GM18517 (cell line): ENCODE data around the gene IL20.

Experiments used
- ATAC-seq: cut with Tn5 transposase; IDR thresholded peaks from one replicate; pipeline ENCODE4 v1.9.1; 2021; ENCODE audit warnings: mild to moderate bottlenecking, moderate library complexity; ENCODE audit not compliant: unreplicated experiment

The IL20 gene

DNA sequence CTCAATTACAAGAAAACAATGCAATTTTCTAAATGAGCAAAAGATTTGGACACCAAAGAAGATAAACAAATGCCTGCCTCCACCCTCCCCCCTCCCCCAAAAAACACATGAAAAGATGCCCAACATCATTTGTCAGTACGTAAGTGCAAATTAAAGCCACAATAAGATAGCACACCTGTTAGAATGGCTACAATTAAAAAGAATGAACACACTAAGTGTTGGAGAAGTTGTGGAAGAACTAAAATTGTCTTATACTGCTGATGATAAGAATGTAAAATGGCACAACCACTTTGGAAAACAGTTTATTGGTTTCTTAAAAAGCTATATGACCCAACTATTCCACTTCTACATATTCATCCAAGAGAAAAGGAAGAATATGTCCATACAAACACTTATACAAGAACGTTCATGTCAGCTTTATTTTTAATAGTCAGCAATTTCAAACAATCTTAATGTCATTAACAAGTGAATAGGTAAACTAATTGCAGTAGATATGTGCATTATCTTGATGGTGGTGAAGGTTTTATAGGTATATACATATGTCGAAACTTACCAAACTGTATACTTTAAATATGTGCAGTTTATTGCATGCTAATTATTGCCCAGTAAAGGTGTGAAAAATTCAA is 10.4 kb downstream of the IL20 start:
- no peak for ATAC-seq

DNA sequence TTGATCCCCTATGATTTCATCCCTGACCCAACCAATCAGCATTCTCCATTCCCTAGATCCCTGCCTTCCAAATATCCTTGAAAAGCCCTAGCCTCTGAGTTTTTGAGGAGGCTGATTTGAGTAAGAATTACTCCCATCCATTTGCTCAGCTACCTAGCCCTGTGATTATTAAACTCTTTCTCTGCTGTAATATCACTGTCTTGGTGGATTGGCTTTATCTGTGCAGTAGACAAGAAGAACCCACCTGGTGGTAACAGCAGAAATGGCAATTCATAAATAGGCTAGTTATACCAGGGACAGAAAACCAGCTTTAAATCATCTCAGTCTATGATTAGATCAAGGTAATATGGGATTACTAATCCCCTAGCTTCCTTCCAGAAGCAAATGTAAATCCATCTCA is 13.0 kb downstream of the IL20 start:
- no peak for ATAC-seq

DNA sequence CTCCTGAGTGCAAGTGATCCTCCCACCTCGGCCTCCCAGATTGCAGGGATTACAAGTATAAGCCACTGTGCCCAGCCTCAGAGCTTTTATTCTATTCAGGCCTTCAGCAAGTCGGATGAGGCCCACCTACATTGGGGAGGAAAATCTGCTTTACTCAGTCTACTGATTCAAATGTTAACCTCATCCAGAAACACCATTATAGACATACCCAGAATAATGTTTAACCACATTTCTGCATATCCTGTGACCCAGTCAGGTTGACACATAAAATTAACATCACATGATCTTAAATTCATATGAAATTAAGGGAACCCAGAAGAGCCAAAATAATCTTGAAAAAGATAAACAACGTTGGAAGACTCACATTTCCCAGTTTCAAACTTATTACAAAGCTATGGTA is 14.9 kb downstream of the IL20 start:
- no peak for ATAC-seq

DNA sequence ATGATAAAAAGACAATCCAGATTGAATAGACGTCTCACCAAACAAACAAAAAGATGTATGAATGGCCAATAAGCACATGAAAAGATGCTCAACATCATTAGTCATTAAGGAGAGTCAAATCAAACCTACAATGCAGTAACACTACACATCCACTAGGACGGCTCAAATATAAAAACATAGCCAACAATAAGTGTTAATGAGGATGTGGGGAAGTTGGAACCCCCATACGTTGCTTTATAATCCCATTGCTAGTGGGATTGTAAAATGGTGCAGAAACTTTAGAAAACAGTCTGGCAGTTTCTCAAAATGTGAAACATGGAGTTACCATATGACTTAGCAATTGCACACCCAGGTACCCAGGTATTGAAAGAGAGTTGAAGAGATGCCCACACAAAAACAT is 17.1 kb downstream of the IL20 start:
- no peak for ATAC-seq

DNA sequence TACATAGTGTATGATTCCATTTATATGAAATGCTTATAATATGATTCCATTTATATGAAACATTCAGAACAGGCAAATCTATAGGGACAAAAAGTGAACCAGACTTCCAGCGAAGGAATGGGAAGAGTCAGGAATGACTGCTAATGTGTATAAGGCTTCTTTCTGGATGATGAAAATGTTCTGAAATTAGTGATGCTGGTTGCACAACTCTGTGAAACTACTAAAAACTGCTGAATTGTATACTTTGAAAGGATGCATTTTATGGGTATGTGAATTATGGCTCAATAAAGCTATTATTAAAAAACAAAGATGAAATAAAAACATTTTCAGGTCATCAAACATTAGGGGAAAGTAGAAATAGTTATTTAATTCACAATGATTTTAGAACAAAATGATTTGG is 17.7 kb downstream of the IL20 start:
- ATAC-seq: no peak

DNA sequence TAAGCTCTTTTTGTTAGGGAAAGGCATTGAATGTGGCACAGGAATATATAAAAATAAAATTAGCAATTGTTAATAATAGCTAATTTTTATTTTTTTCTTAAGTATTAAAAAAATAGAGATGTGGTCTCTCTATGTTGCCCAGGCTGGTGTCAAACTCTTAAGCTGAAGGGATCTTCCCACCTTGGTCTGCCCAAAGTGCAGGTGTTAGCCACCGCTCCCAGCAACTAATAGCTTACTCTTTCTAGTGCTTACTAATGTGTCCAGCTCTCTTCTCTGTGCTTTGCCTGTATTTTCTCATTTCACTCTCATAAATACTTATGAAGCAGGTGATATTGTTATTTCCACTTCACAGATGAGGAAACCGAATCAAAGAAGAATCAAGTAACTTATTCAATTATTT is 18.5 kb downstream of the IL20 start:
- no peak for ATAC-seq

DNA sequence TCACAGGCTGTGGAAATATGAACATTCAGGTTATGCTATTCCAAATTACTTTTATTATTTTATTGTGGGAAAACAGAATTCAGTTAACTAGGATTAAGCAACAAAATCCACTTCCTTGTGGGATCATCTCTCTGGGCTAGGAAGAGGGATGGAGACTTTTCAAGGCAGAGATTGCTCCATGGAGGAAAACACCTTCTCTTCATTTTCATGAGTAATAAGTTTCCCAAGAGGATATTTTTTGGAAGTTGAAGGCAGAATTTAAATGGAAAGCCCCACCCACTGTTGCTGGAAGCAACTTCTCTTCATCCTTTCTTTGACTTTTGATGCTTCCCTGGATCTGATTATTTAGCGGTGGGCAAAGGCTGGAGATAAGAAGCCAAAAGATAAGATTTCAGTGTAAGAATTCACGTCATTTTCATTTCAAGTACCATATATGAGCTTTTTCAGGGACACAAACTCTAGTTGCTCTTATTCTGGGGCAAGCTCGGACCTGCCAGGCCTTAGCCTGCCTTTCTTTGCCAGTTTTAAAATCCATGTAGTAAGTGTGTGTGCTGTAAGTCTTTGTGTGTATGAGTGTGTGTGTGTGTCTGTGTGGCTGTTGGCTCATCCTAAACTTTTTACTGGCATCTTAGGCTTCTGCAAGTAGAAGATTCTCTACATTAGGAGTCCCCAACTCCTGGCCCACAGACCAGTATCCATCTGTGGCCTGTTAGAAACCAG is 20.1 kb downstream of the IL20 start:
- no peak for ATAC-seq

DNA sequence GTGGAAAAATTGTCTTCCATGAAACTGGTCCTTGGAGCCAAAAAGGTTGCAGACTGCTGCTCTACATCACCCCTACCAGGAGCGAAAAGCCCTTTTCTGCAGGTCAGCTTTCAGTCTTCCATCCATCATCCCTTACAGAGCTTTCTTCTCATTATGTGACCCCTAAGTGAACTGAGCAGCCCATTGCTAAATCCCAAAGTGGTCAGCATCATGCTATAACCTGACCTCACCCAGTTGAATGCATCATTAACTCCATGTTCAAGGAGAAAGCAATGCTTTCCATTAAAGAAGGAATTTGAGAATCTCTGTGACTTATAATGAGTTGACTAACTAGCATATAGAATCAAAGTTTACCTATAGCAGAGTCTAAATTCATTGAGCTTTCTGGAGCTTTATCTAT is 21.4 kb downstream of the IL20 start:
- no peak for ATAC-seq

DNA sequence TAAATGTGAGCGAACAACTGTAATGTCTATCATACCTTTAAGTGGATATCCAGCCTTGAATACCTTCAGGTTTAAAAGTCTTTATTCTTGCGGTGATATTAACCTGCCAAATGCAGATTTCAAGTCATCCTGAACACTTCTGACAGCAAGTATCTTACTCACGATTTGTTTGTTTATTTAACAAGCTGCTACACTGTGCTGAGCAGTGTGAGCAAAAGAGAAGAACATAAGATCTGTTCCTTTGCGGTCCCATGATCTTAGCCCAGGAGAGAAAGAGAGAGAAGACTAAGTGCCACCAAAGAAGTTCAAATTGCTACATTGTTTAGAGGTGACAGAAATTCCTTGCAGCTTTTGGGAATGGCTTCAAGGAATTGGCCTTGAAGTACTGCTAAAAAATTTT is 22.3 kb downstream of the IL20 start:
- ATAC-seq: no peak

DNA sequence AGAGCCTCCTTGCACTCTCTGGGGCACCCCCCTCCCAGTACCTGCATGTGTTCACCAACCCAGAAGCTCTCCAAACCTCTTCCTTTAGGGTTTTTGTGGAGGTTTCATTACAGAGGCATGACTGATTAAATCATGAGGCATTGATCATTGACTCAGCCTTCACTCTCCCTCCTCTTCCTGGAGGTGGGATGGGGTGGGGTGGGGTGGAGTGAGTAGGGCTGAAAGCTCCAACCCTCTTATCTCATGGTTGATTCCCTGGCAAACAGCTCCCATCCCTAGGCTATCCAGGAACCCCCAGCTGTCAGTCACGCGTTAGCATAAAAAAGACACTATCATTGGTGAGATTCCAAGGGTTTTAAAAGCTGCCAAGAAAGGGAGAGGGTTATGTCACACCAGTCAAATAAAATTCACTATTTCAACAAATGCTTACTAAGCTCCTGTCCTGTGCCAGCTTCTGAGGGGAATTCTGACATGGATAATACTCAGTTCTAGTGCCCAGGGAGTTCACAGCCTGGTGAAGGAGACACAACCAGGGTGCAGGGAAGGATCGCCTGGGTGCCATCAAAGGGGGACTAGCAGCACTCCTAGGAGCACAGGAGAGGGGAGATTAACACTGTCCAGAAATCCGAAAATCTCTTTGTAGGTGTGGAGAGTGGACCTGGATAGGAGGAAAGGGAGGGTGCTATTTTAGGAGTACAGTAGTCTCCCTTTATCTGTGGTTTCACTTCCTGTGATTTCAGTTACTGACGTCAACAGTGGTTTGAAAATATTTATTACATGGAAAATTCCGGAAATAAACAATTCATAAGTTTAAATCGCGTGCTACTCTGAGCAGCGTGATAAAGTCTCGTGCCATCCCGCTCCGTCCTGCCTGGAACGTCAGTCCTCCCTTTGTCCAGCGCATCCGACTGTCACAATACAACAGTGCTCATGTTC is 25.0 kb downstream of the IL20 start:
- no peak for ATAC-seq

DNA sequence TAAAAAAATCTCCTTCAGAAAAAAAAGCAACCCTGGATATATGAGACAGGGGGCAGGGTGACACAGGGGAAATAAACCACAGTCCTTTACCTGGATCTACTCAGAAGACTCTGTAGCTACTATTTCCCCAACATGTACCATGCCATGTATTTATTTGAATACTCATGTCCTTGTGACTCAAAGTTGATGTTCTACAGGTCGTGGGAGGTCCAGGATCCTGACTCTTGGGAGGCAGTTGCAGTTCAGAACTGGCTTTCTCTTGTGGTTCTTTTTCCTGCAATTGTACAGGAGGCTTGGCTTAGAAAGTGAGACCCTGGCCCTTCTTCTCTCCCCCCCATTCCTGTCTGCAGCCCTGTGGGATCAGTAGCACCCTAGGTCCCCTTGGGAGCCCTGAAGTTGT is 26.0 kb downstream of the IL20 start:
- no peak for ATAC-seq

DNA sequence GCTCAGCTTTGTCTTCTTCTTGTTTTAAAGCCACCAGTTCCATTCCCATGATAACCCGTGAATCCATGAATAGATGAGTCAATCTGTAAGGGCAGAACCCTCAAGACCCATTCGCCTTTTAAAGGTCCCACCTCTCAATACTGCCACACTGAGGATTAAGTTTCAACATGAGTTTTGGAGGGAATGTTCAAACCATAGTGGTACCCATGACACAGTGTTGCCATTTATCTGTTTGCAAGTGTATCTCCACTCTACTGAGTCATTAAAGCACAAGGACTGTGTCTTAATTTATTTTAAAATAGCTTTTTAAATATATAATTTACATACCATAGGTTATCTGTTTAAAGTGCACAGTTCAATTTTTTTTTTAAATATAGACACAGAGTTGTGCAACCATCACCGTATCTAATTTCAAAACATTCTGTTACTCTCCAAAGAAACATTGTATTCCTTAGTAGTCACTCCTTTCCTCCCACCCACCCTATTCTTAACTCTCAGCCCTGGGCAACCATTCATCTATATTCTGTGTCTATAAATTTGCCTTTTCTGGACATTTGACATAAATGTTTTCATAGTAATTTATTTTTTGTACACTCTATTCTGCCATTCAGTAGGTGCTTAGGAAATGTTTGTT is 27.0 kb downstream of the IL20 start:
- ATAC-seq: no peak

DNA sequence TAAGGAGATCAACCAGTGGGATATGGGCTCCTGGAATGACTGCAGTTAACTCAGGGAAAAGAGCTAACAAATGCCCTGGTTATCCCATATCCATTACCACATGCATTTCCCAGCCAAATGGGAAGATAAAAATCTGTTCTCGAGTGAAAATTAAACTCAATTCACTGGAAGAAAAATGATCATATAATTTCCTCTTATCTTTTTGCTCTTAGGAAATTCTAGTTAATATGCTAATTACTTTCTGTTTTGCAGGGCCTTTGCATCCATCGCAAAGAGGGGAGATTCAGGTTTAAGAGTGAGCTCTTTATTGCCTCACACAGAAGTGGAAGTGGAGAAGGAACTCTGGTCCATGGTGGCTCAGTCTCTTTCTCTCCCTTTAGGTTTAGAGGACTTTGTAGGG is 28.0 kb downstream of the IL20 start:
- no peak for ATAC-seq

DNA sequence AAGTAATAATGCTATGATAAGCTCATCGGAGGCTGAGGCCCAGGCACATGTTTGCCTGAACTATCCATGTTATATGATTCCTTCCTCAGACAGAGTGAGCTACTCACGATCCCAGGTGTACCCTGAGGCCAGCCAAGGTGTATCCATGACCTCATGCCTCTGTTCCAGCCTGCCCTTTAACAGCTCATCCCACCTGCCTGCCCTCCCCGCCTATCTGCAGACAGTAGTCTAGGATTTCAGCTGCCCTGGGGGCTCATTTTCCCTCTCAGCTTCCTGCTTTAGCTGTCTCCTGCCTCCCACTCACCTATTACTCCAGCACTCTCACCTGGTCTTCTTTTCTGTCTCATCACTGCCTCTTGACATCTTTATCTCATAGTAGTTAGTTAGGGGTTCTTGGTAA is 29.9 kb downstream of the IL20 start:
- no peak for ATAC-seq

DNA sequence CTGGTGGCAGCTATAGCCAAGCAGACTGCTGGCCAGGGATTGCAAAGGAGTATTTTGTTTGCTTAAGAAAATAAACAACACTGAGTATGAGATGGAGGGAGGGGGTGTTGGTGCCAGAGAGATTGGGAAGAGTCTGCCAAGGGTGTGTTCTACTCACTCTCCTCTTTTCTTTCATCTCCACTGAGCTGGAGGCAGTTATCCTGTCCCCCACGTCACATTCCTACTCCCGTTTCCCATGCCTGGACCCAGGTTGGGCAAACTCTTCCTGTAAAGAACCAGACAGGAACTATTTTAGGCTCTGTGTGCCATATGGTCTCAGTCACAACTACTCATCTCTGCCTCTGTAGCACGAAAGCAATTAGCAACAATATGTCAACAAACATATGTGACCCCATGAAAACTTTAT is 30.4 kb downstream of the IL20 start:
- no peak for ATAC-seq

DNA sequence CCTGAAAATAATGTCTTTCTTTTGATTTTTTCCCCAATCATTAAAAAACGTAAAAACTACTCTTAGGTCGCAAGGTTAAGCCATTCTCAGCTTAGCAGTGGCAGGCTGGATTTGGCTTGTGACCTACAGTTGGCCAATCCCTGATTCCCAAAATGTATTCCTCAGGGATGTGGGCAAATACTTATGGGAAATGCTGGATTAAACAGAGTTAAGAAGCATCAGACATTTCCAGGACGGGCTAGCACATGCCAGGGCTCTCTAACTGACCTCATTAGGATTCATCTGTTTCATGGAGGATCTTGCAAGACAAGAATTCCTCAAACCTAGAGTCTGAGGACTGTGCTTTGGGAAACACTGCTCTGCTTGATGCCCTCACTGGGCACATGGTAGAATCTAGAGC is 30.8 kb downstream of the IL20 start:
- ATAC-seq: no peak

DNA sequence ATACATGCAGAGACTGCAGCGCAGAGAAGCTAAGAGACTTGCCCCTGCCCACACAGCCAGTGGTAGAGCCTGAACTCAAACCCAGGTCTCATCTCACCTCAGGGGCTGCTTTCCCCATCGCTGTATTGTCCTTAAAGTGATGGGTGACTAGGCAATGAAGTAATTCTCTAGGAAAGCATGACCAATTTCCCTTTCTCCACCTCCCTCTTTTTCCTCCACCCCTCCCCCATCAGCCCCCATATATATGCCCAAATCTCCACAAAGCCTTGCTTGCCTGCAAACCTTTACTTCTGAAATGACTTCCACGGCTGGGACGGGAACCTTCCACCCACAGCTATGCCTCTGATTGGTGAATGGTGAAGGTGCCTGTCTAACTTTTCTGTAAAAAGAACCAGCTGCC is 31.8 kb downstream of the IL20 start, which contains the start of gene IL24:
TSS of gene IL24 (plus strand) at position 269 of the 400 bp plus-strand sequence. CDS start 390 bp downstream, outside the sequence.
- ATAC-seq: no peak

DNA sequence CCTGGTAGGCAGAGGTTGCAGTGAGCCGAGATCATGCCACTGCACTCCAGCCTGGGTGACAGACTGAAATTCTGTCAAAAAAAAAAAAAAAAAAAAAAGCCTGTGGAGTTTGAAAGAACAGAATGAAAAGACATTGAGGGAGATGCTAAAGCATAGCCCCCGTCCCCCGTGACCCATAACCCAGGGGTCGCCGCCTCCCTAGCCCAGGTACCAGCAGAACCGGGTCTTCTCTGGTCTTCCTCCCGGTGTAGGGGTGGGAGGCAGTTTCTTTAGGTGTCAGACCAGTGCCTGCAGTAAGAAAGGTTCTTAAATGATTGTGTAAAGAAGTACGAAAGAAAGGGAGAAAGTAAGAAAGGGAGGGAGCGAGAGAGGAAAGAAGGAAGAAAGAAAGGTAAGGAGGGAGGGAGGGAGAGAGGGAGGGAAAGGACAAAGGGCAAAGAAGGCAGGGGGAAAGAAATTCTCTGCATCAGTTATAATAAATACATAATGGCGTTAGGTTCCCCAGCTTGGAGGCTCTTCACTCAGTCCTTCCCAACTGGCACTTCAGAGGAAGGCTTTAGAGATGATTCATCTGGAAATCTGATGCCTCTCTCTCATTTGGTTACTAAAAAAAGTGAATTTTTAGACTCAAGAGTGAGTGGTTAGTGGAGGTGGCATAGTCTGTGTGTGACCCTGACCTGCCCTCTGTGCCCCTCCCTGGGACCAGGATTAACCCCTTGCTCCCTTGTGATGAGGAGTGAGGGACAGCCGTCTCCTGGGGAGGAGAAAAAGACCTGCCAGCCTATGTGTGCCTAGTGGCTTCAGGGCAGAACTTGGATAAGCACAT is 32.9 kb downstream of the IL20 start:
- ATAC-seq: no peak

DNA sequence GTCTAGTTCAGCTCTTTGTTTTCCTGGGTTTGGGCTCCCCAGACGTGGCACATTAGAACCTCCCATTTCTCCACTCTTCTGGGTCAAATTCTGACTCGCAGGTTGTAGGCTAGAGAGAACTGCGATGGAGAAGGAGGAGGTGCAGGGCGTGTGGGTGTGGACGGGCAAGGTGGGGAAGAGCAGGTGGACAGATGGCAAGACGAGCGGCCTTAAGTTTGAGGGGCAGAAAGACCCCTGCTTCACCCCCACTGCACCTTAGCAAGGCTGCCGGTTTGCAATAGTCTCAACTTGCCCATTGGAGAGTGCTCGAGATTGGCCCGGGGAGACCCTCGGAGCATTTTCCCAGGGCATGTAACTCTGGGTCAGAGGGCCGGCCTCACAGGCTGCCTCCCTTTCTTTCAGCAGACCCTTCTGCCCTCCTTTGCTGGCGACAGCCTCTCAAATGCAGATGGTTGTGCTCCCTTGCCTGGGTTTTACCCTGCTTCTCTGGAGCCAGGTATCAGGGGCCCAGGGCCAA is 33.5 kb downstream of the IL20 start:
- no peak for ATAC-seq

DNA sequence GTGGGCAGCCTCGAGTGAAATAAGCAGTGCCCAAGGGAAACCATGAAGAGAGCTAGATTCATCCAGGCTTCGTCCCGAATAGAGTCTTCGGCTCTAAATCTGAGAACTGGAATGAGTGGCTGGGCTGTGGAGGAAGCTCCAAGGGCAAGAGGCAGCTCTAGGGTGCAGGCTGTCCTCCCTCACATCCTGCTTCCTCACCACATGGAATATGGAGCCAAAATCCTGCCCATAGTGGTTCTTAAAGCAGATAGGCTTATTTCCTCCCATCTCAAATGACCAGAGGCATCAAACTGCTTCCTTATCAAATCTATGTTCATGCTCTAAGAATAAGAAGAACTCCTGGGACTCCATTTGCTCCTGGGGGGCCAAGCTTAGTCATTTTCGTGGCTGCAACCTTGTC is 34.3 kb downstream of the IL20 start:
- ATAC-seq: no peak
